Effector CD4-positive, alpha-beta T cell (primary cell): ENCODE data around the gene RUNX1.

Source experiments
- DNase-seq: peaks from one replicate; pipeline ENCODE4 v3.0.0-alpha.2; 2020

The RUNX1 gene

GRCh38 chr21:34841154-34841553, 207.9 kb downstream of the RUNX1 start:
- no peak for DNase-seq

GRCh38 chr21:34840693-34841092, 208.4 kb downstream of the RUNX1 start:
- DNase-seq: no peak

- no peak for DNase-seq
Observed at GRCh38 chr21:34838956-34839820, 209.9 kb downstream of the RUNX1 start.

GRCh38 chr21:34836933-34837505, 212.1 kb downstream of the RUNX1 start:
- no peak for DNase-seq

GRCh38 chr21:34836103-34836932, 212.8 kb downstream of the RUNX1 start:
- DNase-seq: no peak

- DNase-seq: no peak
Observed at GRCh38 chr21:34835526-34835925, 213.6 kb downstream of the RUNX1 start.

GRCh38 chr21:34834852-34835501, 214.1 kb downstream of the RUNX1 start:
- no peak for DNase-seq

GRCh38 chr21:34834290-34834689, 214.8 kb downstream of the RUNX1 start:
- no peak for DNase-seq

- DNase-seq: no peak
Observed at GRCh38 chr21:34833465-34833864, 215.6 kb downstream of the RUNX1 start.

- no peak for DNase-seq
Observed at GRCh38 chr21:34830386-34831170, 218.5 kb downstream of the RUNX1 start.

- DNase-seq: no peak
Observed at GRCh38 chr21:34827445-34828235, 221.5 kb downstream of the RUNX1 start.

- no peak for DNase-seq
Observed at GRCh38 chr21:34826836-34827235, 222.3 kb downstream of the RUNX1 start.

GRCh38 chr21:34825948-34826548, 223.1 kb downstream of the RUNX1 start:
- no peak for DNase-seq

GRCh38 chr21:34825101-34825500, 224.0 kb downstream of the RUNX1 start:
- no peak for DNase-seq

- DNase-seq: no peak
Observed at GRCh38 chr21:34824314-34824713, 224.8 kb downstream of the RUNX1 start.

GRCh38 chr21:34822942-34823341, 226.2 kb downstream of the RUNX1 start:
- no peak for DNase-seq

GRCh38 chr21:34822168-34822567, 226.9 kb downstream of the RUNX1 start:
- no peak for DNase-seq

- DNase-seq: no peak
Observed at GRCh38 chr21:34821717-34822116, 227.4 kb downstream of the RUNX1 start.

- DNase-seq: no peak
Observed at GRCh38 chr21:34820051-34820450, 229.1 kb downstream of the RUNX1 start.

- no peak for DNase-seq
Observed at GRCh38 chr21:34819357-34819999, 229.6 kb downstream of the RUNX1 start.
